RCC 7860 (cell line): ENCODE results near the gene BRCA1.
A peak's percentile ranks its signal among the peaks of the same experiment; 100 is the strongest.
"Not testable (repeated sequence)": the region's sequence is repeated elsewhere in the genome, so short reads cannot be mapped to it uniquely, and the experiment has no call there.

Source experiments
- DNase-seq: peaks from one replicate; pipeline ENCODE4 v3.0.0-alpha.2; 2015; ENCODE audit warnings: low spot score
- FAIRE-seq: peaks from 2 replicates; lab custom pipeline; 2012; peaks lifted over from hg19 to GRCh38; lab: Jason Lieb, UNC

BRCA1 gene

DNA sequence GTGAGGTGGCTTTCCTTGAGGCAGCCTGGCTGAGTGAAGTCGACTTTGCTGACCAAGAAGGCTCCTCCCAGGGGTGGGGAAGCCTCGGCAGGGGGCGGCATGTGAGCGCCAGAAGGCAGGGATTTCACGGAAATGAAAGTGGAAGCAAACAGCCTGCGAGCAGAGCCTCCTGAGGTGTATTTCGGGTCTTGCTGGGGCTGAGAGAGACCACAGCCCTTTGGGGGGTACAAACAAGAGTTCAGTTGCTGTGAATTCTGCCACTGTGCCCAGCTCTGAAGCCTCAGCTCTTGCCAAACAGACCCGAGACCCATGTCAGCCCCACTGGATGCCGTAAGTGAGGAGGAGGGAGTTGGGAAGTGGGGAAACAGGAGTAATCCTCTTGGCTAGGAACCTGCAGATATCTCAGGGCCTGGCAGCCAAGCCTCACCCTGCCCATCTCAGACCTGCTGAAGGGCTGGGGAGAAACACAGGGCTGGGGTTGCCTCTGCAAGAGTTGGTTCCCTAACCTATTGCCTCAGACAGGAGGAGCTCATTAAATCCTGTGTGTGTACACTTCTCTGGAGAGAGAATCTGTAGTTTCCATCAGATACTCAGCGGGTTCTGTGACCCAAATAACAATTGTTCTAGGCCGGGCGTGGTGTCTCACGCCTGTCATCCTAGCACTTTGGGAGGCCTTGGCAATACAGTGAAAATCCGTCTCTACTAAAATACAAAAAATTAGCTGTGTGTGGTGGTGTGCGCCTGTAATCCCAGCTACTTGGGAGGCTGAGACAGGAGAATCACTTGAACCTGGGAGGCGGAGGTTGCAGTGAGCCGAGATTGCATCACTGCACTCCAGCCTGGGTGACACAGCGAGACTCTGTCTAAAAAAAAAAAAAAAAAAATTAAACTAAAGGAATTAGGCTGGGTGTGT is 118.3 kb downstream of the BRCA1 start, which contains the start of gene IFI35:
Gene IFI35, plus strand, starts transcription at position 146 of the 913 bp plus-strand sequence. Its CDS starts 164 bp downstream, at position 310.
- peak; percentile 67 for DNase-seq
- FAIRE-seq, result no peak

DNA sequence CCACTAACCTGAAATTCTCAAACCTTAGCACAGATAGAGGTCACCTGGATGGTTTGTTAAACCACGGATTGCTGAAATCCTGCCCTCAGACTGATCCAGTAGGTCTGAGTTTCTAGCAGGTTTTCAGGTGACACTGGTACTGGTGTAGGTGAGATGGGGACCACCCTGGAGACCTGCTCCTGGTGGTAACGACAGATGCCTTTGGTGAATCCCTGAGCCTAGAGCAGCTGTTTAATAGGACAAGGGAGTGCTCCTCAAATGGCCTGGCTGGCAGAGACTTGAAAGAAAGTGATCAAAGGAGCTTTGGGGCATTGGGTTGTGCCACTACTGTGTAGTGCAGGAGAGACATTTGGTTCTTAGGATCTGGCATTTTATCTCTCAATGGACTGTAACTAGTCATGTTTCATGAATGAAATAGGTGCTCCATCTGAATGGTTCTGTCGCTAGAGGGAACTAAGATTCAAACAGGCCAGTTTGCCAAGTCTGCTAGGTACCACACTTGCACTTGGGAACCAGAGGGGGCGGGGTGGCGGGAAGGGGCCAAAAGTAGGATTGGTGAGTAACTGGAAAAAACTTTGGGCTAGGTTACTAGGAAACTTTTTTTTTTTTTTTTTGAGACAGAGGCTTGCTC is 121.5 kb downstream of the BRCA1 start:
- no peak for FAIRE-seq
- DNase-seq, result peak; percentile 49

DNA sequence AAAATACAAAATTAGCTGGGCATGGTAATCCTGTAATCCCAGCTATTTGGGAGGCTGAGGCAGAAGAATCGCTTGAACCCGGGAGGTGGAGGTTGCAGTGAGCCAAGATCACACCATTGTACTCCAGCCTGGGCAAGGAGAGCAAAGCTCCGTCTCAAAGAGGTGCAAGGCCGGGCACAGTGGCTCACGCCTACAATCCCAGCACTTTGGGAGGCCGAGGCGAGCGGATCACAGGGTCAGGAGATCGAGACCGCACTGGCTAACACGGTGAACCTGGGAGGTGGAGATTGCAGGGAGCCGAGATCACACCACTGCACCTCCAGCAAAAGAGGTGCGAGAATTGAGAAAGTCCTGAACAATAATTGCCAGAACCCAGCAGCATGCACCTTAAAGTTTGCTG is 124.3 kb downstream of the BRCA1 start:
- not testable (repeated sequence) for FAIRE-seq, DNase-seq

DNA sequence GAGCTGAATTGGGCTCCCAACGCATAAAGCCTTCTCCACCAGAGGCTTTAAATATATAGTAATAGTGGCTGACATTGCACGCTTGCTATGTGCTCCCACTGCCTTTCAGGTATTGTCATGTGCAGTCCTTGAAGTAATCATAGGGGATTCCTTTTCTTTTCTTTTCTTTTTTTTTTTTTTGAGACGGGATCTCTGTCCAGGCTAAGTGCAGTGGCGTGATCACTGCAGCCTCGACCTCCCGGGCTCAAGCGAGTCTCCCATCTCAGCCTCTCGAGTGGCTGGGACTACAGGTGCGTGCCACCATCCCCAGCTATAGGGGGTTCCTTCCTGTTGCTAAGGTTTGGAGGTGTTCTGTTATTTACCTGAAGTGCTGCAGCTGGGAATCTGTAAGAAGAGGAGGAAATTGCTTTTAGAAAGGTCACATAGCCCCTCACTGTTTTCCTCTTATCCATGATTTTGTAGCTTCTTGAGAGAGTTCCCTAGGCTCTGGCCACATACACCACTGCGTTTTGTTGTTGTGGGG is 126.1 kb downstream of the BRCA1 start:
- FAIRE-seq, result no peak
- no peak for DNase-seq

DNA sequence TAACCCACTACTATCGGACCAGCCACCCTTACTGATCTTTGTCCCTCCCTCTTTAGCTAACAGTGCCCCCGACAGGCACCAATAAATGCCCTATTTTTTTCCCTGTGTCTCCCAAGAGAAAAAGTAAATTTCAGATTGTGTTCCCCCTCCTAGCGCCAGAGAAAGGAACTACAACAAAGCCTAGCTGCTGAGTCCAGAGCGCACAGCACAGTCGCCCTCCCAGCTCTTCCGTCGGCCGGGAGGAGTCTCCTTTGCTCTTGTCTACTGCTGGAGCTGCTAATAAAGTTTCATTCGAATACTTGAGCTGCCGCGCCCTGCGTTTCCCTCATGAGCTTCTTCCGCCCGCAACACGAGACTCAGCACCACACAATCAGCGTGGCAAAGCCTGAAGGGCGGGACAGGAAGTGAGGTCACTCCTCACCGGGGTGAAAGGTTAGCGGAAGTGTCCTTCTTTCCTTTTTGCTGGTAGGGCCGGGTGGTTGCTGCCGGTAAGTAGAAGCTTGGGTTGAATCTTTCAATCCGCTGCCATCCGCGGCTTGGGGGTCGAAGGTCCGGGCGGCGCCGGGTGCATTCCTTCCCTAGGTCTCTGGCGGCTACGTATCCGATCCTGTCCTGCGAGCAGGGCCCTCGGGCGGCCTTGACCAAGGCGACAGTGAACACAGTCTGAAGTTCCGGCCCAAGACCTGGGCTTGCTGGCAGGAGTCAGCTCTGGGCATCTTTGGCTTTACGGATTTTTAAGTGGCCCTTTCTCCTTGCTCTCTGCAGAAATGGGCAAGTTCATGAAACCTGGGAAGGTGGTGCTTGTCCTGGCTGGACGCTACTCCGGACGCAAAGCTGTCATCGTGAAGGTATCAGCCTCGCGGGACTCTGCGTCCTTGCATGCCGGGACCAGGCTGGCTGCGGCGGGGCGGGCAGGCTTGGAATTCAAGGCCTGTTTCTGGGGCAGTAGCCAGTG is 126.9 kb downstream of the BRCA1 start, which contains the start of gene RPL27:
Gene RPL27, plus strand, starts transcription at position 436 of the 955 bp plus-strand sequence. Its CDS starts 332 bp downstream, at position 768.
- DNase-seq (peak; percentile 100), FAIRE-seq (peak; percentile 96)

DNA sequence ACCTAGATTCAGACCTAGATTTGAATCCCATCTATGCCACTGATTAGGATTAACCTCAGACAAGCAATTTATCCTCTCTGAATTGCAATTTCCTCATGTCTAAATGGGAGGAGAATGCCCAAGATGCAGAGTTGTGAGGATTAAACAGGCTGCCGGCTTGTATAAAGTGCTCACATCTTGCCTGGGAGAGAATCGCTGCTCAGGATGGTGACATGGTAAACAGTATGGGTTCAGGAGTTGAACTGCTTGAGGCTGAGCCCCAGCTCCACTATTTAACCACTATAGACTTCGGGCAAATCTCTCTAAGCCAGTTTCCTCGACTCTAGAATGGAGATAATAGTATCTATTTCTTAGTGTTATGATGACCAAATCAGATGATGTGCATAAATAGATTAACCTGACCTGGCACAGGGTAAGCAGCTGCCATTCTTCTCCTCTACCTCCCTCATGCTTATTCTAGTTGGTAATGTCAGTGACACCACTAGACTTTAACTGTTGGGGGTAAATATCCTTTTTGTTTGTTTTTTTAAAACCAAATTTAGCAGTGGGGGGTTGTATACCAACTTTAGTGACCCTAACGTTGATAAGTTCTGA is 127.7 kb downstream of the BRCA1 start:
- no peak for FAIRE-seq

More for the DNA sequence above, 127.7 kb downstream of the BRCA1 start:
- DNase-seq, result no peak
